ELR (cell line): ENCODE results near the gene ZP4.
"Not testable (repeated sequence)": the region's sequence is repeated elsewhere in the genome, so short reads cannot be mapped to it uniquely, and the experiment has no call there.

ENCODE experiments used
- DNase-seq: peaks from one replicate; pipeline ENCODE4 v3.0.0-alpha.2; 2015; ENCODE audit warnings: low read depth

The ZP4 gene

GRCh38 chr1:237875291-237875690 is 15.4 kb downstream of the ZP4 start:
- peak; percentile 49 for DNase-seq

- DNase-seq = peak; percentile 92
These were observed 17.1 kb downstream of the ZP4 start for GRCh38 chr1:237873487-237874211.

- DNase-seq = no peak
These were observed 21.7 kb downstream of the ZP4 start for GRCh38 chr1:237868817-237869600.

- DNase-seq = no peak
These were observed 23.3 kb downstream of the ZP4 start for GRCh38 chr1:237867380-237867888.

GRCh38 chr1:237864338-237865244 is 26.1 kb downstream of the ZP4 start:
- DNase-seq = peak; percentile 58

GRCh38 chr1:237863234-237863633 is 27.5 kb downstream of the ZP4 start:
- no peak for DNase-seq

- no peak for DNase-seq
These were observed 28.8 kb downstream of the ZP4 start for GRCh38 chr1:237861944-237862343.

- DNase-seq = no peak
These were observed 31.7 kb downstream of the ZP4 start for GRCh38 chr1:237858992-237859391.

GRCh38 chr1:237857455-237857854 is 33.3 kb downstream of the ZP4 start:
- no peak for DNase-seq

GRCh38 chr1:237852342-237852741 is 38.4 kb downstream of the ZP4 start:
- no peak for DNase-seq

GRCh38 chr1:237851210-237851845 is 39.4 kb downstream of the ZP4 start:
- DNase-seq = peak; percentile 74

GRCh38 chr1:237843516-237843915 is 47.2 kb downstream of the ZP4 start:
- not testable (repeated sequence) for DNase-seq

- no peak for DNase-seq
These were observed 49.2 kb downstream of the ZP4 start for GRCh38 chr1:237841485-237841884.

- no peak for DNase-seq
These were observed 51.7 kb downstream of the ZP4 start for GRCh38 chr1:237838904-237839534.

- DNase-seq = no peak
These were observed 52.4 kb downstream of the ZP4 start for GRCh38 chr1:237838320-237838719.

- DNase-seq = no peak
These were observed 56.3 kb downstream of the ZP4 start for GRCh38 chr1:237834461-237834860.

GRCh38 chr1:237834048-237834447 is 56.7 kb downstream of the ZP4 start:
- DNase-seq = no peak

GRCh38 chr1:237832858-237833257 is 57.9 kb downstream of the ZP4 start:
- DNase-seq = no peak
